ENCODE results near the gene CFAP251. TPM values are rescaled to one million over a fixed set of nuclear protein-coding genes. Genes with fewer than 3 reads are reported as not detected.

The CFAP251 gene
- total and polyA plus RNA-seq, 2 of the 8 experiments (the other 6 are each of a cell fraction or from before 2014, with no cell fraction given), result 1.8 to 2.9 TPM

DNA sequence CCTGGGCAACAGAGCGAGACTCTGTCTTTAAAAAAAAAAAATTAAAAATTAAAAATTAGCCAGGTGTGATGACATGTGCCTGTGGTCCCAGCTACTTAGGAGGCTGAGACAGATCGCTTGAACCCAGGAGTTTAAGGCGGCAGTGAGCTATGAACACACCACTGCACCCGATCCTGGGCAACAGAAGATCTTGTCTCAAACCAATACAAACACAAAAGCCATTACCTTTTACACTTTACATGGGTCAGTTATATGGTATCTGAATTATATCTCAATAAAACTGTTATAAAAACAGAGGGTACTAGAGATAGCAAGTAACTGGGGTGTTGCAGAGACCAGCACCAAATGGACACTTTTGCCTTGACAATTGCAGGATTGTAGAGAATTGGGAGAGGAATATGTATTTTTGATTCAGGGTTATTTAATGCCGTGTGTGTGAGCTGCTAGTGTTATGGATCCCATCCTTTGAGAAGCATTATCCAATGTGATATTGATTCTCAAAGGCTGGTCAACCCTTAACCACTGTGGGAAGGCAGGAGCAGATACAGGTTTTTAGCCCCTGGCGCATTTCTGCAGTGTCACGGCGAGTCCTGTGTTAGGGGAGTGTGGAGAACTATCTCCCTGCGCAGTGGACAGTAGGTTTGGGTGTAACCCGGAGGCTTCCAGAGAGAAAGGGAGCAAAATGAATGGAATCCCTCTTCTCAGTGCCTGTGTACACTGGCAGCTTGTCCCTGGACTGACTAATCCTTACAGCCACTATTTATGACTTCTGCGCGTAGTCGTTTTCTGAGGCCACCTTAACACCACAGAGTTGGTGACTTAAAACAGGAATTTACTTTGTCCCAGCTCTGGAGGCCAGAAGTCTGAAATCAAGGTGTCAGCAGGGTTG, 25.5 kb upstream of the CFAP251 start (continued):
- TF ChIP-seq, protein P1, sequence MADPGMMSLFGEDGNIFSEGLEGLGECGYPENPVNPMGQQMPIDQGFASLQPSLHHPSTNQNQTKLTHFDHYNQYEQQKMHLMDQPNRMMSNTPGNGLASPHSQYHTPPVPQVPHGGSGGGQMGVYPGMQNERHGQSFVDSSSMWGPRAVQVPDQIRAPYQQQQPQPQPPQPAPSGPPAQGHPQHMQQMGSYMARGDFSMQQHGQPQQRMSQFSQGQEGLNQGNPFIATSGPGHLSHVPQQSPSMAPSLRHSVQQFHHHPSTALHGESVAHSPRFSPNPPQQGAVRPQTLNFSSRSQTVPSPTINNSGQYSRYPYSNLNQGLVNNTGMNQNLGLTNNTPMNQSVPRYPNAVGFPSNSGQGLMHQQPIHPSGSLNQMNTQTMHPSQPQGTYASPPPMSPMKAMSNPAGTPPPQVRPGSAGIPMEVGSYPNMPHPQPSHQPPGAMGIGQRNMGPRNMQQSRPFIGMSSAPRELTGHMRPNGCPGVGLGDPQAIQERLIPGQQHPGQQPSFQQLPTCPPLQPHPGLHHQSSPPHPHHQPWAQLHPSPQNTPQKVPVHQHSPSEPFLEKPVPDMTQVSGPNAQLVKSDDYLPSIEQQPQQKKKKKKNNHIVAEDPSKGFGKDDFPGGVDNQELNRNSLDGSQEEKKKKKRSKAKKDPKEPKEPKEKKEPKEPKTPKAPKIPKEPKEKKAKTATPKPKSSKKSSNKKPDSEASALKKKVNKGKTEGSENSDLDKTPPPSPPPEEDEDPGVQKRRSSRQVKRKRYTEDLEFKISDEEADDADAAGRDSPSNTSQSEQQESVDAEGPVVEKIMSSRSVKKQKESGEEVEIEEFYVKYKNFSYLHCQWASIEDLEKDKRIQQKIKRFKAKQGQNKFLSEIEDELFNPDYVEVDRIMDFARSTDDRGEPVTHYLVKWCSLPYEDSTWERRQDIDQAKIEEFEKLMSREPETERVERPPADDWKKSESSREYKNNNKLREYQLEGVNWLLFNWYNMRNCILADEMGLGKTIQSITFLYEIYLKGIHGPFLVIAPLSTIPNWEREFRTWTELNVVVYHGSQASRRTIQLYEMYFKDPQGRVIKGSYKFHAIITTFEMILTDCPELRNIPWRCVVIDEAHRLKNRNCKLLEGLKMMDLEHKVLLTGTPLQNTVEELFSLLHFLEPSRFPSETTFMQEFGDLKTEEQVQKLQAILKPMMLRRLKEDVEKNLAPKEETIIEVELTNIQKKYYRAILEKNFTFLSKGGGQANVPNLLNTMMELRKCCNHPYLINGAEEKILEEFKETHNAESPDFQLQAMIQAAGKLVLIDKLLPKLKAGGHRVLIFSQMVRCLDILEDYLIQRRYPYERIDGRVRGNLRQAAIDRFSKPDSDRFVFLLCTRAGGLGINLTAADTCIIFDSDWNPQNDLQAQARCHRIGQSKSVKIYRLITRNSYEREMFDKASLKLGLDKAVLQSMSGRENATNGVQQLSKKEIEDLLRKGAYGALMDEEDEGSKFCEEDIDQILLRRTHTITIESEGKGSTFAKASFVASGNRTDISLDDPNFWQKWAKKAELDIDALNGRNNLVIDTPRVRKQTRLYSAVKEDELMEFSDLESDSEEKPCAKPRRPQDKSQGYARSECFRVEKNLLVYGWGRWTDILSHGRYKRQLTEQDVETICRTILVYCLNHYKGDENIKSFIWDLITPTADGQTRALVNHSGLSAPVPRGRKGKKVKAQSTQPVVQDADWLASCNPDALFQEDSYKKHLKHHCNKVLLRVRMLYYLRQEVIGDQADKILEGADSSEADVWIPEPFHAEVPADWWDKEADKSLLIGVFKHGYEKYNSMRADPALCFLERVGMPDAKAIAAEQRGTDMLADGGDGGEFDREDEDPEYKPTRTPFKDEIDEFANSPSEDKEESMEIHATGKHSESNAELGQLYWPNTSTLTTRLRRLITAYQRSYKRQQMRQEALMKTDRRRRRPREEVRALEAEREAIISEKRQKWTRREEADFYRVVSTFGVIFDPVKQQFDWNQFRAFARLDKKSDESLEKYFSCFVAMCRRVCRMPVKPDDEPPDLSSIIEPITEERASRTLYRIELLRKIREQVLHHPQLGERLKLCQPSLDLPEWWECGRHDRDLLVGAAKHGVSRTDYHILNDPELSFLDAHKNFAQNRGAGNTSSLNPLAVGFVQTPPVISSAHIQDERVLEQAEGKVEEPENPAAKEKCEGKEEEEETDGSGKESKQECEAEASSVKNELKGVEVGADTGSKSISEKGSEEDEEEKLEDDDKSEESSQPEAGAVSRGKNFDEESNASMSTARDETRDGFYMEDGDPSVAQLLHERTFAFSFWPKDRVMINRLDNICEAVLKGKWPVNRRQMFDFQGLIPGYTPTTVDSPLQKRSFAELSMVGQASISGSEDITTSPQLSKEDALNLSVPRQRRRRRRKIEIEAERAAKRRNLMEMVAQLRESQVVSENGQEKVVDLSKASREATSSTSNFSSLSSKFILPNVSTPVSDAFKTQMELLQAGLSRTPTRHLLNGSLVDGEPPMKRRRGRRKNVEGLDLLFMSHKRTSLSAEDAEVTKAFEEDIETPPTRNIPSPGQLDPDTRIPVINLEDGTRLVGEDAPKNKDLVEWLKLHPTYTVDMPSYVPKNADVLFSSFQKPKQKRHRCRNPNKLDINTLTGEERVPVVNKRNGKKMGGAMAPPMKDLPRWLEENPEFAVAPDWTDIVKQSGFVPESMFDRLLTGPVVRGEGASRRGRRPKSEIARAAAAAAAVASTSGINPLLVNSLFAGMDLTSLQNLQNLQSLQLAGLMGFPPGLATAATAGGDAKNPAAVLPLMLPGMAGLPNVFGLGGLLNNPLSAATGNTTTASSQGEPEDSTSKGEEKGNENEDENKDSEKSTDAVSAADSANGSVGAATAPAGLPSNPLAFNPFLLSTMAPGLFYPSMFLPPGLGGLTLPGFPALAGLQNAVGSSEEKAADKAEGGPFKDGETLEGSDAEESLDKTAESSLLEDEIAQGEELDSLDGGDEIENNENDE (IDR thresholded peaks at IDR 0.05; ENCODE audit: insufficient replicate concordance, low read length), result no peak
- no peak for TF ChIP-seq SIN3A (conservative IDR thresholded peaks at IDR 0.05 in 1 of 2, IDR thresholded peaks at IDR 0.05 in 1 of 2; ENCODE audit: low read depth in 1 of 2, low read length in 2 of 2)
- TF ChIP-seq NRF1 (IDR thresholded peaks at IDR 0.05; ENCODE audit: low read depth, low read length), result no peak
- TF ChIP-seq FOSL1 (IDR thresholded peaks at IDR 0.05; ENCODE audit: insufficient read depth, low read depth, low read length), result no peak
- no peak for TF ChIP-seq TAF1 (IDR thresholded peaks at IDR 0.05; ENCODE audit: low read depth, low read length)
- TF ChIP-seq JUND (IDR thresholded peaks at IDR 0.05; ENCODE audit: low read length), result no peak
- no peak for TF ChIP-seq KDM4A (IDR thresholded peaks at IDR 0.05; ENCODE audit: low read depth, low read length, severe bottlenecking)

Data from H1 (cell line).